Cerebellar cortex (tissue), 1 donor: ENCODE results near the gene FGFR3.

Experiments
- DNase-seq: peaks from one replicate; pipeline ENCODE4 v3.0.0-alpha.2; 2015; ENCODE audit warnings: low spot score

Gene FGFR3

DNA sequence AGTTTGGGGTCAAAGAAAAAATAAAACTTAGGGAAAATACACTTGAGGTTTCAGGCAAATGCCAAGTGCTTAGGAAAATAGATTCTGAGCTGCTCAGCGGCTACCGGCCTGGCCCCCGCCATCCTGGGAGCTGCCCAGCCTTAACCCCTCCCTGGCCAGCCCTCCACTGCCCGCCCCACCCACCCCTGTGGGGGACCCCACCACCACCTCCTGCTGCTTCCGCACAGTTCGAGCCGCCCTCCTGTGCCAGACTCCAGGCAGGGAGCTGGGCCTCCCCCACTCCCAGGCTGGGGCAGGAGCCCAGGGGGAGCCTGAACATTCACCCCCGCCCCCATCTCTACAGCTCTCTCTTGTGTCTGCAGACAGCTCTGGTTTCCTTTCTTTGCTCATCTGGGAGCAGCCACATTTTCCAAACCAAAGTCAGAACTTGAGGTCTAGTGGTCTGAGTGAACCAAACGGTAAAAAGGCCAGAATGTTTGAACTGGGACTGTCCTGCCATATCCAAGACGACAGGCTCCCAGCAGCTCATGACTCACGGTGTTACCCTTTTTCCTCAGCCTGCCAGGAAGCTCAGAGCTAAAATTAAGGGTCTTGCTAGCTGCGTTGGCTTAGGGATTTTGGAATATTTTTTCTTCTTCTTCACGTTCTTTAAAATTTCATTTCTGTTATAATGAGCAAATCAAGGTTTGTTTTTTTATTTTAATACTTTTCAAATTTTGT, 4.7 kb upstream of the FGFR3 start:
- DNase-seq: no peak

- DNase-seq: no peak
Measured at GRCh38 chr4:1789552-1789951, 3.5 kb upstream of the FGFR3 start.

DNA sequence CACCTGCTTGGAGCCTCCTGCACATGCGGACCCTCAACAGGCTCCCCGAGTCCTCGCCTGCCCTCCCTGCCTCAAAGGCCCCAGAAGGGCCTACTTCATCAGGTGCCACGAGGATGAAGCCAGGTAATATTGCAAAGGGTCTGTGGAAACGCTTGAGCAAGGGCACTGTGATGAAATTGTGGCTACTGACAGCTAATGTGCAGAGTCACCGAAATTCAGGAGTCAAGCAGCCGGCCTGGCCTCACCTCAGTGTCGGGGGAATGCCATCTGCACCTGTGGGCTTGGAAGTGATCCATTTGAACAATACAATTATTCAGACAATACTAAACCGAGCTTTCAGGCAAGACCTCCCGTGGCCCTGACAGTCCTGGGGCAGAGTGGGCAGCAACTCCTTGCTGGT, 3.1 kb upstream of the FGFR3 start:
- DNase-seq: peak; percentile 40

DNA sequence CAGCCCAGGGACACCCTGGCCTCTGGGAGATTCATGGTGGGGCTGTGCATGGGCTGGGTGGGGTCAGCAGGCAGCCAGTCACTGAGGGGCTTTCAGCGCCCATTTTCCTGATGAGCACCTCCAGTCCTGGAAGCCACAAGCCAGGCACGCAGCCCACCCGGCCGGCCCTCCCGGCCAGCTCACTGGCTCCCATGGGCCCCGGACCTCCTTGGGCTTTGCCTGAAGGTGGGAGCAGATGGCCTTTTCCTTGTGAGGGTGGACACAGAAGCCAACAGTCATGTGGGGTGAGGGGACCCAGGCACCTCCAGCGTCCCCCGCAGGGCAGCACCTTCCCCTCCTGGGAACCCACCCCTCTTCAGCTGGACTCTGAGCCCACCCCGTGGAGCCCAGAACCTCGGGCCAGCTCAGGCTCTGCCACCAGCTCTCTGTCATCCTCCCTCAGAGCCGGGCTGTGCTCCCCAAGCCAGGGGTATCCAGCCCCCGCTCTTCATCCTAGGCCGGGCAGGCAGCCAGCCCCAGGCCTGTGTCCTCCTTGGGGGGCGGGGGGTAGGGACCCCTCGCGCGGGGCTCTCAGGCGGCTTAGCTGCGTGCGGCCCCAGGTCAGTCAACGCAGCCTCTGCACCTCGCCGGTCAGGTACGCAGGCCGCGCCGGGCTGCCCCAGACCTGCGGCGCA, 798 bp upstream of the FGFR3 start:
- no peak for DNase-seq

- DNase-seq: no peak
Measured at GRCh38 chr4:1793496-1793840, 375 bp downstream of the FGFR3 start.

GRCh38 chr4:1793940-1794808, 1.1 kb downstream of the FGFR3 start:
- no peak for DNase-seq

- no peak for DNase-seq
Measured at GRCh38 chr4:1794809-1795298, 1.8 kb downstream of the FGFR3 start.

DNA sequence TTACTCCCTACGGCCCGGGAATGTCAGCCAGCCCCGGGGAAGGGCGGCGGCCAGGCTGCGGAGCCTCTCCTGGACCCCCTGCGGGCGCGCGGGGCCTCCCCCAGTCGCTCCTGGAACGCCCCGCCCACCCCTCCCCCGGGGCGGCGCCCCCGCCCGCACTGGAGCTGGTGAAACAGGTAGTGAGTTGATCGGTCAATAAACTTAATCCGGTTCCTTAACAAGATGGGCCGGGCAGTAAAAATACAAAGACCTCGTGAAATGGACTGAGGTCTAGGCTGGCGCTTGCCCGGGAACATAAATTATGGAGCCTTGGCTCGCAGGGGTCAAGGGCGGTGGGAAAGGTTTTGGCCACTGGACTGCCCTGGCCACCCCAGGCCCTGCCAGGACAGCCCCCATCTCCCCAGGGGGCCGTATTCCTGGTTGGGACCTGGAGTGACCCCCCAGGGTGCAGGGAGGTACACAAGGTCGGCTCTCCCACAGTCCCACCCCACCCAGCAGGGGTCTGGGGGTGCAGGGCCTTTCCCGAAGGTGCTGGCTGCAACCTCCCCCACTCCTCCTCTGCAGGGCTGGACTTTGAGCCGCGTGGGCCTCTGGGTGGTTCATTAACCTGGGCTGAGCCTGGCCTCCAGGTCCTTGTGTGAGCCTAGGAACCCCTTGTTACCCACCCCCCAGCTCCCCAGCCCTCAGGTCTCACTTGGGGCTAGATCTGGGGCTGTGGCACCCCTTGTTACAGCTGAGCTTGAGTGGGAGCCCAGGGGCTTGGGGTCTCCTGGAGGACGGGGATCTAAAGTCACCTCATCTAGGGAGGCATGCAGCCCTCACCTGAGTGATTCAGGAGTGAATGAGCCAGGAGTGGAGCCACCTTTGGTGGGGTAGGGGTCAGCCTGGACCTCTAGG, 2.5 kb downstream of the FGFR3 start:
- no peak for DNase-seq

GRCh38 chr4:1796486-1797204, 3.6 kb downstream of the FGFR3 start:
- no peak for DNase-seq

DNA sequence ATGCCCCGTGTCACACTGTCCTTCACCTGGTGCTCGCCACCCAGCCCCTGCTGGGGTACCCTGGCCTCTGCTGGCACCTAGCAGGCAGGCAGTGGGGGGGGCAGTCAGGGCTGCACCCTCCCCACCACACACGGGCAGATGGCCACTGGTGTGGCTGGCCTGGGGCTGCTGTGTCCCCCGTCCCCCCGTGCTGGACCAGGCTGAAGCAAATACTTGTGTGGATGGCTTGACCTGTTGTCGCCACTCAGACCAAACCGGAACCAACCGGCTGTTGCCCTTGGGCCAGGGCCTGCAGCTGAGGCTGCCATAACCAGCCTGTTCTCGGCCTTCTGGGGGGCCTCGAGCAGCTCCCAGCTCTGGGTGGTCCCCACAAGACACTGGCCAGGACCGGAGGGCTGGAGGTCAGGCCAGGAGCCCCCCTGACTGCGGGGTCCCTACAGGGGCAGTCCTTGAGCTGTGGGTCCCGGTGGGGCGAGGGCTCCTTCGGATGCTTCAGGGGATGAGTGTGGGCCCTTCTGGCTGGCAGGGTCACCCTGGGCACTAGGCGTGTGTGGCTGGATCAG, 4.3 kb downstream of the FGFR3 start:
- no peak for DNase-seq

DNA sequence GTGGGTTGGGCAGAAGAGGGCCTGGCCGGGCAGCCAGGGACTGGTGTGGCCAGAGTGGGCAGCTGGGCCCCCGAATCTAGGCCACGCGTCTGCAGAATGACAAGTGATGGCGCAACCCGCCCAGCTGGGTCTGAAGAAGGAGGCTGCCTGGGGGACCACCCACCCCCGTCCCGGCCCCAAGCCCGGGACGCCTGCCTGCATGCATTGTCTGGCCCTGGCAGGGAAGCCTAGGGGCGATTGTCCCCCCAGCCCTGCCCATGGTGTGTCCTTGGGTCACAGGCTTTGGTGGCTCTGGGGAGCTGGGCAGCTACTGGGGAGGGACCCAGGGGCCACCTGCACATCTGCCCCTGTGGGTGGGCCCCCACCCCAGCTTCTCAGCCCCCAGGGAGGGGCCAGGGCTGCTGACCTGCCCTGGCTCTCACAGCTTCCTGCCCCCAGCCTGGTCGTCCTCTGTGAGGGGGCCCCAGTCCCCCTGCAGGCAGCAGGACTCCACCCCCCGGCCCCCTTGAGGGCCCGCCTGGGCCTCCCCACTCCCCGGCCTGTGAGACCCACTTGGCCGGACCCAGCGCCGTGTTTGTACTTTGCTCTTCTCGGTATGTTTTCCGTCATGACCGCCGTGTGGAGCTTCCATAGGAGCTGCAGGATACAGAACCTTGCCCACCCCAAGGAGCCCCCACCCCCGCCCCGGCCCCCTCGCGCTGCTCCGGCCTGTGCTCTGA, 4.9 kb downstream of the FGFR3 start:
- DNase-seq: no peak

- DNase-seq: no peak
Measured at GRCh38 chr4:1798580-1799386, 5.7 kb downstream of the FGFR3 start.

GRCh38 chr4:1799387-1800375, 6.6 kb downstream of the FGFR3 start:
- DNase-seq: no peak

- DNase-seq: no peak
Measured at GRCh38 chr4:1800805-1801204, 7.7 kb downstream of the FGFR3 start.

DNA sequence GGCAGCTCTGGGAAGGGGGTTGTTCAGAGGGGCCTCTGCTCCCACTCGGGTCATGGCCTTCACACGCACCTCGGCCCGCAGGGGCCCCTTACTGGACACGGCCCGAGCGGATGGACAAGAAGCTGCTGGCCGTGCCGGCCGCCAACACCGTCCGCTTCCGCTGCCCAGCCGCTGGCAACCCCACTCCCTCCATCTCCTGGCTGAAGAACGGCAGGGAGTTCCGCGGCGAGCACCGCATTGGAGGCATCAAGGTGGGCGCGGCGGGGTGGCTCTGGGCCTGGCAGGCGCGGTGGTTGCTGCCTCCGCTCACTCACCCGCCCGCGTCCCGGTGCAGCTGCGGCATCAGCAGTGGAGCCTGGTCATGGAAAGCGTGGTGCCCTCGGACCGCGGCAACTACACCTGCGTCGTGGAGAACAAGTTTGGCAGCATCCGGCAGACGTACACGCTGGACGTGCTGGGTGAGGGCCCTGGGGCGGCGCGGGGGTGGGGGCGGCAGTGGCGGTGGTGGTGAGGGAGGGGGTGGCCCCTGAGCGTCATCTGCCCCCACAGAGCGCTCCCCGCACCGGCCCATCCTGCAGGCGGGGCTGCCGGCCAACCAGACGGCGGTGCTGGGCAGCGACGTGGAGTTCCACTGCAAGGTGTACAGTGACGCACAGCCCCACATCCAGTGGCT, 8.3 kb downstream of the FGFR3 start:
- no peak for DNase-seq

- no peak for DNase-seq
Measured at GRCh38 chr4:1802151-1802715, 9.1 kb downstream of the FGFR3 start.
